Measurements from ENCODE around the gene BMP2K.

GRCh38 chr4:78803983-78804382 lies 27.8 kb downstream of the BMP2K start:
- TF ChIP-seq POLR2A (IDR thresholded peaks at IDR 0.05), result no peak
- no peak for TF ChIP-seq CTCF (IDR thresholded peaks at IDR 0.05)
- TF ChIP-seq POLR2AphosphoS5 (IDR thresholded peaks at IDR 0.05), result no peak
- TF ChIP-seq EP300 (IDR thresholded peaks at IDR 0.05), result no peak
